Suprapubic skin (tissue), 3 donors: Measurements from ENCODE around the gene SCP2.

Experiments used
- CTCF ChIP-seq, 2 donors: fragments of 200-600 bp in 1 of 2; fragments of 450-650 bp in 1 of 2; sonication (generic) in 1 of 2; IDR thresholded peaks; one replicate each; pipeline ENCODE4 v1.5.1; 2016 to 2019; ENCODE audit warnings: antibody characterized with exemption in 2 of 2, mild to moderate bottlenecking in 1 of 2, moderate library complexity in 1 of 2
- POLR2AphosphoS5 ChIP-seq, 3 donors: sonication (generic); formaldehyde crosslinking; IDR thresholded peaks; one replicate each; pipeline ENCODE4 v1.6.1; 2017; ENCODE audit warnings: antibody characterized with exemption in 3 of 3

DNA sequence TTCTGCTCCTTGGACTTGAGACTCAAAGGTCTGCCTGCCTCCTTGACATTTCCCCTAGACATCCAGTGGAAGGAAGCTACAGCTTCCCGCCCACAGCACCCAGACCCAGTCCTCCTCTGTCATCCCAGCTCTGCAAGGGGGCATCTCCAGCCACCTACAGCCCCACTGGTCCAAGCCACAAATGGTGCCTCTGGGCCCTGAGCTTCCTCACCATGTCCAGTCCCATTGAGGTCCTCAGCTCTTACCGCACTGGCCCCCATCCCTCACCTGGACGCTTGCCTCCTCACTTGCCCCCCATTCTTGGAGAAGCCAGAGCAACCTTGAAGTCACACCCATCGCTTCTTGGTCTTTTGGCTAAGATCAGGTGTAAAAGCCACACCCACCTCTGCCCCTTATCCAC, 148.1 kb downstream of the SCP2 start:
- no peak for TF ChIP-seq CTCF (IDR thresholded peaks at IDR 0.05)
- no peak for TF ChIP-seq POLR2AphosphoS5 (IDR thresholded peaks at IDR 0.05)
